K562 (cell line): Measurements from ENCODE around the gene GRIN2A. TPM values are rescaled to one million over a fixed set of nuclear protein-coding genes. Genes with fewer than 3 reads are reported as not detected.

Source experiments
- ATAC-seq: fragments of 200-7000 bp; cut with Tn5 transposase; 3 replicates; pipeline ENCODE4 v1.9.1; 2020; ENCODE audit warnings: moderate library complexity
- BruUV-seq: library from RNA; stranded (reverse); fragments of 400-500 nt; replicated peaks from 2 replicates; lab custom pipeline; 2021; lab: Mats Ljungman, UMichigan
- CTCF ChIA-PET: fragments of 300-600 bp; formaldehyde crosslinking; extraction: SDS; loops from one replicate; lab custom pipeline; 2021; ENCODE audit warnings: low intra/inter-chr PET ratio; lab: Yijun Ruan, JAX
- POLR2A ChIA-PET: fragments of 300-600, 350-650 bp; sonication (Branson Sonifier 250); formaldehyde crosslinking; extraction: SDS; loops from one replicate; lab custom pipeline; 2021; ENCODE audit warnings: antibody characterized with exemption, inconsistent platforms; lab: Yijun Ruan, JAX
- DNase-seq, 4 experiments: peaks; one replicate each; pipeline versions ENCODE4 v3.0.0 to v3.0.0-alpha.2; 2011 to 2018; ENCODE audit warnings: low spot score in 3 of 4, mixed read lengths in 3 of 4; ENCODE audit errors: extremely low read depth in 1 of 4
- FAIRE-seq: peaks from 2 replicates; lab custom pipeline; 2011; peaks lifted over from hg19 to GRCh38; lab: Jason Lieb, UNC
- H2AFZ ChIP-seq: 2 replicates; pipeline ENCODE4 v1.6.0; 2011; ENCODE audit warnings: low read depth, low read length, control low read depth, inconsistent platforms
- H3K27ac ChIP-seq: fragments of 200-600 bp; 3 replicates; pipeline ENCODE4 v1.8.0; 2011; ENCODE audit warnings: low read depth, mild to moderate bottlenecking, control low read depth, inconsistent platforms, low read length, moderate library complexity, mixed read lengths; ENCODE audit errors: extremely low read depth
- H3K27me3 ChIP-seq, 2 experiments: fragments of 300-600 bp in 1 of 2; 2 replicates in 1 of 2; 3 replicates in 1 of 2; pipeline versions ENCODE4 v1.6.0 to v1.8.0; 2011; ENCODE audit warnings: inconsistent platforms in 2 of 2, low read length in 2 of 2, mild to moderate bottlenecking in 1 of 2, mixed read lengths in 1 of 2, moderate library complexity in 1 of 2; ENCODE audit not compliant: control insufficient read depth in 2 of 2, insufficient read depth in 2 of 2
- H3K36me3 ChIP-seq: fragments of 300-600 bp; 3 replicates; pipeline ENCODE4 v1.8.0; 2011; ENCODE audit warnings: mild to moderate bottlenecking, low read length, inconsistent platforms; ENCODE audit not compliant: control insufficient read depth, insufficient read depth
- H3K4me1 ChIP-seq, 2 experiments: fragments of 200-600 bp in 1 of 2; replicated peaks in 1 of 2; 2 replicates in 1 of 2; 3 replicates in 1 of 2; pipeline versions ENCODE4 v1.5.1 to v1.8.0; 2011; ENCODE audit warnings: inconsistent platforms in 2 of 2, low read length in 2 of 2, mild to moderate bottlenecking in 1 of 2, mixed read lengths in 1 of 2, moderate library complexity in 1 of 2; ENCODE audit not compliant: control insufficient read depth in 2 of 2, insufficient read depth in 2 of 2
- H3K4me2 ChIP-seq: 2 replicates; pipeline ENCODE4 v1.6.1; 2011; ENCODE audit warnings: low read length, control low read depth, inconsistent platforms, mixed read lengths; ENCODE audit not compliant: insufficient read depth
- H3K4me3 ChIP-seq: fragments of 200-600 bp; sonication (generic), shearing (Covaris generic); 2 replicates; pipeline ENCODE4 v1.5.1; 2016; ENCODE audit warnings: control low read depth, inconsistent platforms
- H3K79me2 ChIP-seq: fragments of 200-600 bp; 3 replicates; pipeline ENCODE4 v1.8.0; 2011; ENCODE audit warnings: low read length, inconsistent platforms; ENCODE audit not compliant: control insufficient read depth, insufficient read depth
- H3K9ac ChIP-seq, 2 experiments: 2 replicates each; pipeline versions ENCODE4 v1.6.0 to v1.6.1; 2011; ENCODE audit warnings: low read depth in 2 of 2, low read length in 2 of 2, control low read depth in 1 of 2, inconsistent platforms in 1 of 2, mild to moderate bottlenecking in 1 of 2, mixed read lengths in 1 of 2; ENCODE audit not compliant: insufficient read depth in 1 of 2
- H3K9me1 ChIP-seq: one replicate; pipeline ENCODE4 v1.6.0; 2011; ENCODE audit warnings: inconsistent platforms, mild to moderate bottlenecking, low read length, moderate library complexity; ENCODE audit not compliant: control insufficient read depth, insufficient read depth
- H3K9me3 ChIP-seq: replicated peaks from 2 replicates; pipeline ENCODE4 v1.5.1; 2011; ENCODE audit warnings: low read depth, low read length, inconsistent platforms; ENCODE audit not compliant: control insufficient read depth, insufficient read depth
- H4K20me1 ChIP-seq: replicated peaks from 2 replicates; pipeline ENCODE4 v1.6.1; 2011; ENCODE audit warnings: low read length, inconsistent platforms, mixed read lengths; ENCODE audit not compliant: control insufficient read depth, insufficient read depth
- CEBPB ChIP-seq: fragments of 450-650 bp; IDR thresholded peaks from 2 replicates; pipeline ENCODE4 v1.6.1; 2016; ENCODE audit warnings: missing genetic modification characterization, missing compliant biosample characterization
- GTF2A2 ChIP-seq: IDR thresholded peaks from 2 replicates; pipeline ENCODE4 v1.6.1; 2016; ENCODE audit warnings: mild to moderate bottlenecking, missing genetic modification characterization, missing compliant biosample characterization
- MECOM ChIP-seq: fragments of 250-450 bp; sonication (Bioruptor Pico); IDR thresholded peaks from 2 replicates; pipeline ENCODE4 v1.8.0; 2022; ENCODE audit warnings: inconsistent platforms
- TAF9B ChIP-seq: fragments of 450-650 bp; IDR thresholded peaks from 2 replicates; pipeline ENCODE4 v1.6.1; 2018; ENCODE audit warnings: mild to moderate bottlenecking; ENCODE audit not compliant: partially characterized antibody
- TEAD1 ChIP-seq, 2 experiments: fragments of 450-650 bp in 1 of 2; sonication (generic) in 1 of 2; formaldehyde crosslinking; IDR thresholded peaks; 2 replicates each; pipeline versions ENCODE4 v1.4.0 to v1.8.0; 2020 to 2022; ENCODE audit warnings: mild to moderate bottlenecking in 2 of 2, missing genetic modification reagents in 1 of 2
- WGBS: fragments of 100-300 bp; shearing (Covaris generic); methylation state at CpG from one replicate; pipeline ENCODE4 v1.1.6; 2016; ENCODE audit warnings: low coverage, mixed read lengths; ENCODE audit not compliant: insufficient coverage; ENCODE audit errors: missing lambda C conversion rate; 5-methylcytosine and 5-hydroxymethylcytosine counted together
- in situ Hi-C: fragments of 300-500 bp; cut with MboI; formaldehyde crosslinking; loops from 4 replicates; pipeline ENCODE4 v1.15.0; 2018; ENCODE audit warnings: inconsistent platforms, mixed read lengths
- intact Hi-C: fragments of 100-400 bp; cut with micrococcal nuclease; formaldehyde crosslinking; loops from 2 replicates; pipeline ENCODE4 v1.14.2; 2022
- polyA plus RNA-seq, 8 experiments: library from polyadenylated mRNA; depleted of rRNA in 4 of 8; stranded (reverse) in 5 of 8; unstranded in 3 of 8; fragments of >200 nt; fragmentation: Nextera tagmentation in 2 of 8; fragmentation: Illumina TruSeq in 1 of 8; extraction: Ambion mirVana in 2 of 8; extraction: Trizol in 1 of 8; gene quantifications; 2 replicates each; pipeline versions ENCODE4 v1.2.1 to v1.2.3, GENCODE V29; 2011 to 2014; ENCODE audit warnings: inconsistent platforms in 1 of 8, missing spikeins in 1 of 8
- total RNA-seq, 7 experiments: library from RNA; depleted of rRNA in 6 of 7; stranded (reverse); fragments of >200 nt in 6 of 7; fragmentation: Illumina TruSeq in 2 of 7; extraction: Trizol in 2 of 7; gene quantifications; 2 replicates each; pipeline versions ENCODE4 v1.2.1 to v1.2.3, GENCODE V29; 2011 to 2021; ENCODE audit warnings: low replicate concordance in 1 of 7

The GRIN2A gene
- total and polyA plus RNA-seq, 9 of the 15 experiments (the other 6 are each of a cell fraction or from before 2014, with no cell fraction given) = not detected

GRCh38 chr16:9895817-9896216 lies 286.4 kb downstream of the GRIN2A start:
- no peak overlapping the region for H3K4me2 ChIP-seq
- FAIRE-seq = no peak
- H3K79me2 ChIP-seq = no peaks in the 10 kb centered on the region
- POLR2A ChIA-PET = no interaction called here
- CTCF ChIA-PET = no interaction called here
- H3K36me3 ChIP-seq = no peaks in the 10 kb centered on the region
- H3K4me3 ChIP-seq = no peak overlapping the region
- H3K9me1 ChIP-seq = no peaks in the 10 kb centered on the region
- no peaks in the 10 kb centered on the region for H3K4me1 ChIP-seq
- no peak overlapping the region for H3K9ac ChIP-seq
- no peak for ATAC-seq
- TF ChIP-seq TAF9B (no peak), CEBPB (tag) (peak; percentile 16; the same call in 1 of the 2 replicates)
- TF ChIP-seq, all 486 proteins: peak for 1
- no peaks in the 10 kb centered on the region for H3K9me3 ChIP-seq
- 5% methylated on average over 4 of the region's 4 CpGs for WGBS
- in situ Hi-C loops (no loop called here), intact Hi-C loops (no loop called here)
- no peaks in the 10 kb centered on the region for H3K27me3 ChIP-seq
- BruUV-seq = no TSS peak
- H4K20me1 ChIP-seq = no peaks in the 10 kb centered on the region
- no peak for DNase-seq
- H3K27ac ChIP-seq = no peak overlapping the region
- H2AFZ ChIP-seq = no peak overlapping the region

- no peak overlapping the region for H3K4me2 ChIP-seq
- H3K4me3 ChIP-seq = no peak overlapping the region
- no peak for ATAC-seq
- H3K36me3 ChIP-seq = no peaks in the 10 kb centered on the region
- in situ Hi-C loops (no loop called here), intact Hi-C loops (no loop called here)
- no peak overlapping the region for H2AFZ ChIP-seq
- FAIRE-seq = no peak
- no peak overlapping the region for H3K27ac ChIP-seq
- H3K9me1 ChIP-seq = no peaks in the 10 kb centered on the region
- POLR2A ChIA-PET = no interaction called here
- DNase-seq = no peak
- CTCF ChIA-PET = no interaction called here
- no peak for TF ChIP-seq MECOM (CRISPR knock-in tag)
- no peak for TF ChIP-seq GTF2A2 (tag)
- TF ChIP-seq TEAD1 (CRISPR knock-in tag; IDR thresholded peaks at IDR 0.05) = no peak
- no peak overlapping the region for H3K9ac ChIP-seq
- H3K79me2 ChIP-seq = no peaks in the 10 kb centered on the region
- H3K9me3 ChIP-seq = no peaks in the 10 kb centered on the region
- H4K20me1 ChIP-seq = no peaks in the 10 kb centered on the region
- peaks cover 0 to 2% of the 10 kb centered on the region in 2 experiments; a peak in 1 of 5 replicates for H3K27me3 ChIP-seq
- BruUV-seq = no TSS peak
- WGBS = 0% methylated on average over 1 of the region's 1 CpG
- H3K4me1 ChIP-seq = no peaks in the 10 kb centered on the region
Observed at GRCh38 chr16:9885876-9886275, 296.4 kb downstream of the GRIN2A start.
